ENCODE results near the gene FAM89A. TPM values are rescaled to one million over a fixed set of nuclear protein-coding genes. Genes with fewer than 3 reads are reported as not detected.
A peak's percentile ranks its signal among the peaks of the same experiment; 100 is the strongest.

The FAM89A gene
- total RNA-seq, 2 experiments from 2014 or later = 14.5 to 14.9 TPM

DNA sequence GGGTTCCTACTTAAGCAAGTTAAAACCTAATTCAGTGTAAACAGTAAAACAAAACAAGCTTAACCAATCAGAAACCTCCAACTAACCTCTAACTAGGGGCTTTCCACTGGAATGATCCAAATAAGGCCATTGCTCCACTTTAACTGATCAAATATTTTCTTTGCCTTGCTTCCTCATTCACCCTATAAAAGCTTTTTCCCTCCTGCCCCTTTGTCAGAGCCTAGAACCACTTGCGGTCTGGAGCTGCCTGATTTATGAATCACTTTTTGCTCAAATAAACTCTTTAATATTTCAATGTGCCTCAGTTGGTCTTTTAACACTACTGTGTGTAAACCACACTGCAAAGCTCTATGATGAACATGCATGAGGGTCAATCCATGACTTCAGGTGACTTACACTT lies 4.5 kb upstream of the FAM89A start:
- ChIA-PET CTCF (interaction anchor here (1.0 kb wide), 1 partner anchor 9 kb away, joined by 4 read pairs; no protein-coding TSS in a partner anchor), POLR2A (interaction anchor here (0.6 kb wide), 1 partner anchor 14 kb away, joined by 3 read pairs; no protein-coding TSS in a partner anchor)
- Mint-ChIP-seq H3K4me1 (peaks cover 13% of the 10 kb centered on the region), H3K4me3 (no peak overlapping the region), H3K36me3 (ENCODE audit: low read depth) (no peaks in the 10 kb centered on the region), H3K9me3 (ENCODE audit: low read depth) (no peaks in the 10 kb centered on the region), H3K27ac (no peak overlapping the region), H3K27me3 (peaks cover 14% of the 10 kb centered on the region)
- intact Hi-C loops (cut with DNase I, micrococcal nuclease) = loop anchor here in 1 of 2 experiments (5.0 kb wide), 1 partner anchor 177 kb away; the partner anchor contains the start of gene C1orf198
- no peak for ATAC-seq
- DNase-seq = no peak

GRCh38 chr1:231041719-231042261 lies 1.7 kb upstream of the FAM89A start:
- DNase-seq (no peak), ATAC-seq (no peak)
- H3K4me3 Mint-ChIP-seq = peak overlapping the region; percentile 63
- intact Hi-C loops (cut with DNase I, micrococcal nuclease) = loop anchor here (2.0 to 5.0 kb wide), 3 partner anchors 174 to 615 kb away; partner anchors contain the start of genes C1orf198 (in 1 of the 2), PGBD5 (in 1 of the 2) and SPRTN (in 1 of the 2)
- ChIA-PET CTCF (no interaction called here), POLR2A (no interaction called here)
- no peaks in the 10 kb centered on the region for H3K9me3 Mint-ChIP-seq (ENCODE audit: low read depth)
- peaks cover 8% of the 10 kb centered on the region for H3K36me3 Mint-ChIP-seq (ENCODE audit: low read depth)
- no peak overlapping the region for H3K27ac Mint-ChIP-seq
- peaks cover 4% of the 10 kb centered on the region for H3K27me3 Mint-ChIP-seq
- H3K4me1 Mint-ChIP-seq = peaks cover 30% of the 10 kb centered on the region

- H3K27ac Mint-ChIP-seq = peak overlapping the region; percentile 69
Measured at GRCh38 chr1:231040800-231041718, 1.0 kb upstream of the FAM89A start.

DNA sequence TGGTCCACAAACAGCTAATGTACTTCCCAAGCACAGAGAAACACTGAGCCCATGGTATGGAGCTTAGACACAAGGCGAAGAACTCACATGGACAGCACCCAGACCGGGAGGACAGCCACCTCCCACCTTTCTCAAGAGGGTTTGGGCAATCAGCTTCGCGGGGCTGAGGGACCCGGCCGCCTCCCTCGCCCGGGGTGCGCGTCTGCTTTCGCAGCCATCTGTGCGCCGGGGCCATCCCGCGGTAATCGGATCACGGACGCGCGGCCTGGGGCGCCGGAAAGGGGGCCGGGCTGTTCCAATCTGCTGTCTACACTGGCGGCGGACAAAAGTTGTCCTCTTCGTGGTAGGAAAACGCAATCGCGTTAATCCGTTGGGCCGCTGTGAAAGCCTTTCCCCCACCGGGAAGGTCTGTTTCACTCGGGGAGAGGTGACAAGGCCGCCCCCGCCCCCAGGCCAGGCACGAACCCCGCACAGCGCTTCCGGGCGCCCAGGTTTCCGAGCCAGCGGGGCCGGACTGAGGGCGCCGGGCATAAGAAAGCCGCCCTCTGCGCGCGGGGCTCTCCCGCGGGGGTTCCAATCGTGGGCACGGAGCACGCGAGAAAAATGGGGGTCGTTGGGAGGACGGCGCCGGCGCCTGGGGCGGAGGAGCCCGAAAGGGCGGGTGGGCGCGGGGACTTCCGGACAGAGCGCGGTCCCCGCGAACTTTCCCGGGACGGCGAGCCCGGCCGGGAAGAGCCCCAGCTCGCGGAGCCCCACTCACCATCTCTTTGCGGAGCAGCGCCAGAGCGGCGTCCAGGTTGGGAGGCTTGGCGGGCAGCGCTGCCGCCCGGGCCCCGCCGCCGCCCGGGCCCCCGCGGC lies 664 bp downstream of the FAM89A start:
- peaks cover 12% of the 10 kb centered on the region for H3K36me3 Mint-ChIP-seq (ENCODE audit: low read depth)
- peaks cover 32% of the 10 kb centered on the region for H3K4me1 Mint-ChIP-seq
- H3K9me3 Mint-ChIP-seq (ENCODE audit: low read depth) = no peaks in the 10 kb centered on the region
- peaks cover 4% of the 10 kb centered on the region for H3K27me3 Mint-ChIP-seq
- peak overlapping the region; percentile 75 for H3K4me3 Mint-ChIP-seq
- ATAC-seq = peak; percentile 60
- intact Hi-C loops (cut with DNase I, micrococcal nuclease) = loop anchor here (1.0 to 5.0 kb wide), 11 partner anchors 60 to 613 kb away; partner anchors contain the start of genes ARV1 (in 2 of the 2), C1orf198 (in 2 of the 2), COG2 (in 1 of the 2) and GNPAT (in 1 of the 2)
- ChIA-PET POLR2A (no interaction called here), CTCF (interaction anchor here (0.7 to 2.0 kb wide), 4 partner anchors 14 to 1972 kb away, joined by 3 to 5 read pairs (median 3); no protein-coding TSS in a partner anchor)
- peak overlapping the region; percentile 37 for H3K27ac Mint-ChIP-seq
- peak; percentile 63 for DNase-seq

More at GRCh38 chr1:231040800-231041718, 1.0 kb upstream of the FAM89A start:
- intact Hi-C loops (cut with DNase I, micrococcal nuclease) = loop anchor here (1.0 to 5.0 kb wide), 9 partner anchors 62 to 614 kb away; partner anchors contain the start of genes C1orf198 (in 2 of the 2), ARV1 (in 1 of the 2), COG2 (in 1 of the 2) and GNPAT (in 1 of the 2)
- DNase-seq = no peak
- no peak for ATAC-seq
- peaks cover 12% of the 10 kb centered on the region for H3K36me3 Mint-ChIP-seq (ENCODE audit: low read depth)
- H3K9me3 Mint-ChIP-seq (ENCODE audit: low read depth) = no peaks in the 10 kb centered on the region
- peaks cover 38% of the 10 kb centered on the region for H3K4me1 Mint-ChIP-seq
- peak overlapping the region; percentile 63 for H3K4me3 Mint-ChIP-seq
- CTCF ChIA-PET = interaction anchor here (0.6 to 2.0 kb wide), 2 partner anchors 170 to 613 kb away, joined by 3 to 5 read pairs; no protein-coding TSS in a partner anchor
- H3K27me3 Mint-ChIP-seq = peaks cover 4% of the 10 kb centered on the region
- POLR2A ChIA-PET = interaction anchor here (0.6 kb wide), 1 partner anchor 16 kb away, joined by 3 read pairs; no protein-coding TSS in a partner anchor

- H3K27ac Mint-ChIP-seq = no peak overlapping the region
- H3K4me3 Mint-ChIP-seq = peak overlapping the region; percentile 75
- POLR2A ChIA-PET = no interaction called here
Measured at GRCh38 chr1:231037585-231038517, 2.2 kb downstream of the FAM89A start.

DNA sequence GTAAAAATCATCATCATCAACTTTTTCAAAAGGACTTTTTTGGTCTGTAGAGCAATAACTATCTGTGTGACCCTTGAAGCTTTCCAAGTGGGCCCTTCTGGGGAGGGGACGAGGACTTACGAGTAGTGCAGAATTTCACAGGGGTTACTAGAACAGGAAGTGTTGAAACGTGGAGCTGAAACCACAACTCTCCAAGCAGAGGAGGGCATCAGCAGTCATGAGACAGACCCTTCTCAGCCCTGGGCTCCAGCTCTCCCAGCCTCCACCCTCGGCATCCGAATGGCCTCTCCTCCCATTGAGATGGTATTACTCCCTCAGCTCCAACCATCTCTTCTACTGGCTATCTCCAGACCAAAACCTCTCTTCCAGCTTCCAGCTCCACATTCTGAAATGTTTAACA lies 3.6 kb downstream of the FAM89A start:
- ChIA-PET CTCF (interaction anchor here (0.6 to 1.8 kb wide), 4 partner anchors 17 to 111 kb away, joined by 3 to 7 read pairs (median 4); no protein-coding TSS in a partner anchor), POLR2A (no interaction called here)
- Mint-ChIP-seq H3K4me1 (peaks cover 29% of the 10 kb centered on the region), H3K27me3 (peaks cover 4% of the 10 kb centered on the region), H3K9me3 (ENCODE audit: low read depth) (no peaks in the 10 kb centered on the region), H3K27ac (no peak overlapping the region), H3K4me3 (no peak overlapping the region), H3K36me3 (ENCODE audit: low read depth) (peaks cover 15% of the 10 kb centered on the region)
- DNase-seq (no peak), ATAC-seq (no peak)
- intact Hi-C loops (cut with DNase I, micrococcal nuclease) = loop anchor here in 1 of 2 experiments (5.0 kb wide), 1 partner anchor 119 kb away; no protein-coding TSS in a partner anchor

More at GRCh38 chr1:231037585-231038517, 2.2 kb downstream of the FAM89A start:
- DNase-seq (no peak), ATAC-seq (no peak)
- Mint-ChIP-seq H3K36me3 (ENCODE audit: low read depth) (peaks cover 15% of the 10 kb centered on the region), H3K9me3 (ENCODE audit: low read depth) (no peaks in the 10 kb centered on the region), H3K27me3 (peaks cover 4% of the 10 kb centered on the region), H3K4me1 (peaks cover 32% of the 10 kb centered on the region)
- intact Hi-C loops (cut with DNase I, micrococcal nuclease) = loop anchor here (2.0 to 5.0 kb wide), 2 partner anchors 59 to 121 kb away; partner anchors contain the start of genes ARV1 (in 1 of the 2) and TTC13 (in 1 of the 2)
- CTCF ChIA-PET = interaction anchor here (0.7 to 1.8 kb wide), 4 partner anchors 15 to 227 kb away, joined by 3 to 7 read pairs (median 4); no protein-coding TSS in a partner anchor

DNA sequence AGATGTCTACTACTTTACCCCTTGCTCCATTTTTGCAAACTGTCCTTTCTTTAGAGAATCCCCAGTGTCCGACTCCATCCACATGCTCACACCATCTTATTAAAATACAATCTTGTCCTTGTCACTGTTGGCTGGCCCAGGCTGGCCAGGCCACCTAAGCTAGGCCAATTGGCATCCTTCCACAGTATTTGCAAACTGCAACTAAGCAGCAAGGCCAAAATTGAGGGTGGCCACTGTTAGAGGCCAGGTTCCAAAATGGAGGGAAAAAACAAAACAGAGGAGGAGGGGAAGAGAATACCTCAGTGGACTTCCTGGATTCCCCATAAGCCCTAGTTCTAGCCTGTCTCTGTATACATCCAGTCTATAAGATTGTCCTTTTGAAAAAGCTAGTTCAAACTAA lies 4.3 kb downstream of the FAM89A start:
- Mint-ChIP-seq H3K36me3 (ENCODE audit: low read depth) (peaks cover 15% of the 10 kb centered on the region), H3K27ac (no peak overlapping the region), H3K27me3 (no peaks in the 10 kb centered on the region), H3K9me3 (ENCODE audit: low read depth) (no peaks in the 10 kb centered on the region), H3K4me1 (peaks cover 25% of the 10 kb centered on the region), H3K4me3 (no peak overlapping the region)
- intact Hi-C loops (cut with DNase I, micrococcal nuclease) = loop anchor here in 1 of 2 experiments (5.0 kb wide), 1 partner anchor 118 kb away; no protein-coding TSS in a partner anchor
- CTCF ChIA-PET = interaction anchor here (0.7 to 1.8 kb wide), 2 partner anchors 18 to 110 kb away, joined by 4 to 7 read pairs; no protein-coding TSS in a partner anchor
- no peak for ATAC-seq
- POLR2A ChIA-PET = no interaction called here
- DNase-seq = no peak

GRCh38 chr1:231032963-231033362 lies 7.1 kb downstream of the FAM89A start:
- no peaks in the 10 kb centered on the region for H3K9me3 Mint-ChIP-seq (ENCODE audit: low read depth)
- POLR2A ChIA-PET = no interaction called here
- ATAC-seq = no peak
- DNase-seq = no peak
- H3K36me3 Mint-ChIP-seq (ENCODE audit: low read depth) = peaks cover 15% of the 10 kb centered on the region
- peaks cover 20% of the 10 kb centered on the region for H3K4me1 Mint-ChIP-seq
- no peak overlapping the region for H3K27ac Mint-ChIP-seq
- CTCF ChIA-PET = no interaction called here
- no peak overlapping the region for H3K4me3 Mint-ChIP-seq
- H3K27me3 Mint-ChIP-seq = no peaks in the 10 kb centered on the region
- intact Hi-C loops (cut with DNase I, micrococcal nuclease) = no loop called here

- Mint-ChIP-seq H3K27ac (no peak overlapping the region), H3K36me3 (ENCODE audit: low read depth) (peaks cover 6% of the 10 kb centered on the region), H3K9me3 (ENCODE audit: low read depth) (no peaks in the 10 kb centered on the region), H3K4me3 (no peak overlapping the region), H3K4me1 (peaks cover 6% of the 10 kb centered on the region), H3K27me3 (no peaks in the 10 kb centered on the region)
- POLR2A ChIA-PET = interaction anchor here (0.6 kb wide), 1 partner anchor 15 kb away, joined by 3 read pairs; no protein-coding TSS in a partner anchor
- DNase-seq (no peak), ATAC-seq (no peak)
- CTCF ChIA-PET = no interaction called here
- intact Hi-C loops (cut with DNase I, micrococcal nuclease) = no loop called here
Measured at GRCh38 chr1:231029841-231030240, 10.2 kb downstream of the FAM89A start.

Measured in activated CD4-positive, alpha-beta T cell treated with anti-CD3 and anti-CD28 coated beads for 36 hours (primary cell).